GM21786 (cell line): ENCODE measurements around the gene BLACAT1.
"Not testable (repeated sequence)": the region's sequence is repeated elsewhere in the genome, so short reads cannot be mapped to it uniquely, and the experiment has no call there.

Source experiments
- ATAC-seq: cut with Tn5 transposase; IDR thresholded peaks from one replicate; pipeline ENCODE4 v1.9.1; 2021; ENCODE audit not compliant: unreplicated experiment

BLACAT1 gene

DNA sequence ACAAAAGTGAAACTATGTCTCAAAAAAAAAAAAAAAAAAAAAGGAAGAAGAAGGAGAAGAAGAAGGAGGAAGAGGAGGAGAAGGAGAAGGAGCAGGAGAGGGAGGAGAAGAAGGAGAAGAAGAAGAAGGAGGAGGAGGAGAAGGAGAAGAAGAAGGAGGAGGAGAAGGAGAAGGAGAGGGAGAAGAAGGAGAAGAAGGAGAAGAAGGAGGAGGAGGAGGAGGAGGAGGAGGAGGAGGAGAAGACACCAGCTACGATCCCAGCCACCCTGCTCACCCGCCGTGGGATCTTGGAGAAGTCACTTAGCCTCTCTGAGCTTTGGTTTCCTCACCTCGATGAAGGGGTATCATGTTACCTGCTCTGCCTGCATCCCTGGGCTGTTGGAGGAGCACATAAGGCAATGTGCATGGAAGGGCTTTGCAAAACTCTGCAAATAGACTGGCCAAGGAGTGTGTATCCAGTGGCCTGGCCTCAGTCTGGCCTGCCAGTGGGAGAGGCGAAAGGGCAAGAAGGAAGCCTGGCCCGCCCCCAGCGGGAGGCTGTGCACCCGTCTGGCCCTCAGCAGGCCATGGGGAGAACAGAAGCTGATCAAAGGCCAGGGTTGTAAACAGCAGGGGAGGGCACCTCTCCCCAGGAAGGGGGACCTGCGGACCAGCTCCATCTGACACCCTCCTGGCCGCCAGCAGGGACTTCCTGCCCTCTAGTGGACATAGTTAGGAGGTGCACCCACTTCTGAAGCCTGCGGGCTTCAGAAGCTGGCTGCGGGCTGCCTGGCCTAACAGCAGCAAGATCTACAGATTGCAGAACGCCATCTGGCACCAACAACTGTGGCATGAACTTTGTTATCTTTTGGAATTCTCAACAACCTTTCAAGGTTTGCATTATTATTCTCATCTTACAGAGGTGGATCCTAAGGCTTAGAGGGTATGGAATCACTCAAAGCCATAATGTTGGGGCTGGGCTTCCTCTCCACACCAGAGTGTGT lies 29.4 kb upstream of the BLACAT1 start:
- no peak for ATAC-seq

DNA sequence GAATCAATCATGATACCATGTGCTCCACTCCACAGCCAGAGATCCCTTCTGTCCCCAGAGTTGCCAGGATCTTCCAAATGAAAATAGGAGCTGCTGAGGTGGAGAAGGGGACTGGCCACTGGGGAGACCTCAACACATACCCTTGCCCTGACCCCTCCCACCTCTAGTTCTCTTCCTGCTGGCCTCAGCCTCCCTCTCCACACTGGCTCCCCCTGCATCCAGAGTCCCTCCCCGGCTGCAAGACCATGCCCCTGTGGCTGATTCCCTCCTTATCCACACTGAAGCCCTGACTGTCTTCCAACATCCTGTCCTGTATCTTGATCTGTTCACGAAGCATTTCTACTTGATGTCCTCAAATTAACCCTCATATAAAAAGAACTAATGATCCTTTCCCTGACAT lies 27.5 kb upstream of the BLACAT1 start:
- ATAC-seq = no peak

DNA sequence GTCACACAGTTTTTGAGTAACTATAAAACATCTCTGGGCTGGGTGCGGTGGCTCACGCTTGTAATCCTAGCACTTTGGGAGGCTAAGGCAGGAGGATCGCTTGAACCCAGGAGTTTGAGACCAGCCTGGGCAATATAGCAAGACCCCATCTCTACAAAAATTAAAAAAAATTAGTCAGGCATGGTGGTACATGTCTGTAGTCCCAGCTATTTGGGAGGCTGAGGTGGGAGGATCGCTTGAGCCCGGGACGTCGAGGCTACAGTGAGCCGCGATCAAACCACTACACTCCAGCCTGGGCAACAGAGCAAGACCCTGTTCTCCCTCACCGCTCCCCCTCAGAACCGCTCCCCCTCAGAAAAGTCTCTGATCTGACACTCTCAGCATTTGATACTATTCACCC lies 26.7 kb upstream of the BLACAT1 start:
- ATAC-seq = not testable (repeated sequence)

DNA sequence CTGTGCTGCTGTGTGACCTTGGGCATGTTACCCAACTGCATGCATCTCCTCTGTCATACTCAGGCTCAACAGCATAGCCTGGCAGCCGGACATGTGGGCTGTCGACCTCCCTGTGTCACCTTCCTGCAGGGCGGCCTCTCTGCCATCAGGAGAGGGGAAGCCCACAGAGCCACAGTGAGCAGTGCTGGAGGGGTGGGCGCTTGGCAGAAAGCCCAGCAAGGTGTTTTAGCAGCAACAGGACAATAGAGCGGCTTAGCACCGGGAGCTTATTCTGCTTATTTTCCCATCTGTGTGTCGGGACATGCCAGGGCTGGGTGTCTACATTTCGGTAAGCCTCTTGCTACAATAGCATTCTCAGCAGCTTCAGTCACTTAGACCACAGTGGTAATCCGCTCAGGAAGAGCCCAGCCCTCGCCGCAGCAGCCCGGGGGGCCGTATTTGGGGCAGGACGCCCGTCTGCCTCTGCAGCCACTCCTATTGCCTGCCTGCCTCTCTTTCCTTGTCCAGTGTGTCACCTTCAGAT lies 25.8 kb upstream of the BLACAT1 start:
- no peak for ATAC-seq

DNA sequence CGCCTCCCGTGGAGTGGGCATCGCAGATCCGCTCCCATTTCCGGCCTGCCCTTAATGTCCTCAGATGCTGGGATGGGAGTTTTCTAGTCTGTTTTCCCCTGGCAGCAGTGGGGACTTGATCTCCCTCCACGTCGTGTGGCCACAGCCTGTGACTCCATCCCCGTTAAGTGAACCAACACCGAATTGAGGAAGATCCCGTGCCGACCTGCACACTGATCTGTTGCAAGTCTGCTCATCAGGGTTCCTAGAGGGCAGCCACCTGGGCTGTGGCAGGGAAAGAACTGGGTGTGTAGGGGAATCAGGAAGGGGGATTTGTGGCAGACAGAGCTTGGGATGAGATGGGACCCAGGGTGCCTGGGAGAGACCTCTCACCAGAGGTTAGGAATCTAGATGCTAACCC lies 25.4 kb upstream of the BLACAT1 start:
- ATAC-seq = peak; percentile 14

DNA sequence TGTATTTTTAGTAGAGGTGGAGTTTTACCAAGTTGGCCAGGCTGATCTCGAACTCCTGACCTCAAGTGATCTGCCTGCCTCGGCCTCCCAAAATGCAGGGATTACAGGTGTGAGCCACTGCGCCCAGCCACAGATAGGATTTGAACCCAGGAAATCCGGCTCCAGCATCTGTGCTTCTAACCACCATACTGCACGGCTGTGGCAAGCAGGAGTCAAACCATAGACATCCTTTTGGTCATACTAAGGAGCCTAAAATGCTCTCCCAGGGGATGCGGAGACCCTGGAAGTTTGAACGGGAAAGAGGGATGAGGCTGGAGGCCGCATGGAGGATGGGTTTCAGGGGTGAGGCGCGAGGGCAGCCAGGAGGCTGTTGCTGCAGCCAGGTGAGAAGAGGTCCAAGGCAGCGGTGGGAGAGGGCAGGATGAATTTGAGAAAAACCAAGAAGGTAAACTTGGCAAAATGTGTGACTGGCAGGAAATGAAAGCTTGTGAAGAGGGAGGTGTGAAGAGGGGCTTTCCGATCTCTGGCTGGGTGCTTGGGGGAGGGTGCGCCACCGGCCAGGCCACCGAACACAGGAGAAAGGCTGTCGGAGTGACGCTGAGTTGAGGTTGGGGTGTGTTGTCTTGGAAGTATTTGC lies 24.6 kb upstream of the BLACAT1 start:
- ATAC-seq = peak; percentile 53

DNA sequence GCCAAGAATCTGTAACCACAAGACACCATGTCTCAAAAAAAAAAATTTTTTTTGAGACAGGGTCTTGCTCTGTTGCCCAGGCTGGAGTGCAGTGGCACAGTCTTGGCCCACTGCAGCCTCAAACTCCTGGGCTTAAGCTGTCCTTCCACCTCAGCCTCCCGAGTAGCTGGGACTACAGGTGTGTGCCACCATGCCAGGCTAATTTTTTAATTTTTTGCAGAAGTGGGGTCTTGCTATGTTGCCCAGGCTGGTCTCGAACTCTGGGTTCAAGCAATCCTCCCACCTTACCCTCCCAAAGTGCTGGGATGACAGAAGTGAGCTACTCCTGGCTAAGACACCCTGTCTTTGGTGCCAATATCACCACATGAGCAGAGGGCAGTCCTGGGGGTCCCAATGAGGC lies 23.1 kb upstream of the BLACAT1 start:
- ATAC-seq = not testable (repeated sequence)

DNA sequence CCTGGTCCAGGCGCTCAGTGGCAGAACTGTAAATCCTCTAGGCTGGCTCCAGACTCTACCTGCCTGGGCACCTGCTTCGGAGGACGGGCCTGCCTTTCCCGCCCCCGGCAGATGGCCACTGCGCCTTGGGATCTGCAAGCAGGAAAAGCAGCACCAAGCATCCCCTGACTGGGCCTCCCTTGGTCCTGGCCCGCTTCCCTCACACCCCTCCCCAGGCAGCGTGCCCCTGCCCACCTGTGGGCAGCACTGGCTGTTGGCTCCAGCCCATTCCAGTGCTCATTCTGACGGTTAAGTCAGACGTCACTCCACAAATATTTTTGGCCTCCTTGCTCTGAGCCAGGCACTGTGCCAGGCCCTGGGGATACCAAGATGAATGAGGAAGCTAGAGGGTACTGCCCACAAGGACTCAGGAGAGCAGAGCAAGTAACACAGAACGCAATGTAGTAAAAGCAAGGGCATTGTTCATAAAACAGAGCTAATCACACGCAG lies 22.0 kb upstream of the BLACAT1 start:
- no peak for ATAC-seq

DNA sequence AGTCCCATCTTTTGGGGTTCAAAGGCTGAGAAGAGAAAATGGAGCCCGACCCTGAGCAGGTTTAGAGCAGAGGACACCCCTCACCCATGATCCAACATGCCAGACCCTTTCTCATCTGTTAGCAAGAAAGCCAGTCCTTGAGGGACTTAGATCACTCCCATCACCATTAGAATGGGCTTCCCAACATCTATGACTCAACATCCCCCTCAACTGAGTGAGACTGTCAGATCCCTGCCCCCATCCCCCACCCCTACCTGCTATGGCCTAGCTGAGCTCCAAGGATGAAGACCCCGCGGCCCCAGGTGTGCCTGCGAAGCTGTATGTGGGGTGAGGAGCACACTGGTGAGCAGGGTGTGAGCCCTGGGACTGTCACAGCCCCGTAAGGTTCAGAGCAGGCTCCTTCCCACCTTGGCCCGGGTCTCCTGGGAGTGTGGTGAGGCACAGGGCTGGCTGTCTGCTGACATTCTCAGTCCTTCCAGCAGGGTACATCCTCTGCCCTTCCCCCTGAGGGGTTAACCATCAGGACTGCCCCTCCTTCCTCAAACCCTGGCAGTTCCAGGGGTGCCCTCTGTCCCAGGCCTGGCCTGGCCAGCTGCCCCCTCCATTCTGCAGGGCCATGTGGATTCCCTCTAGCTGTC lies 21.4 kb upstream of the BLACAT1 start:
- no peak for ATAC-seq

DNA sequence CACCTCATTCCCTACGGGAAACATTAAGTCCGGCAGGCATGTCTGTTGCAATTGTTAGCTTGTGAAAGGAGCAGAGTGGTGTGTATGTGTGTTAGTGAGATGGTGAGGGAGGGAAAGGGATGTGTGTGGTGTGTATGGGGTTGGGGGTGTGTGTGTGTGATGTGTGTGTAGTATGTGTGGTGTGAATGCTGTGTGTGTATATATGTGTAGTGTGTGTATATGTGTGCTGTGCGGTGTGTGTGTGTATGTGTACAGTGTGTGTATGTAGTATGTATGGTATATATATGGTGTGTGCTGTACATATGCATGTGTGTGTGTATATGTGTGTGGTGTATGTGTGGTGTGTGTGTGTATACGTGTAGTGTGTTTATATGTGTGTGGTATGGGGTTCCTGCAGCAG lies 20.8 kb upstream of the BLACAT1 start:
- no peak for ATAC-seq

DNA sequence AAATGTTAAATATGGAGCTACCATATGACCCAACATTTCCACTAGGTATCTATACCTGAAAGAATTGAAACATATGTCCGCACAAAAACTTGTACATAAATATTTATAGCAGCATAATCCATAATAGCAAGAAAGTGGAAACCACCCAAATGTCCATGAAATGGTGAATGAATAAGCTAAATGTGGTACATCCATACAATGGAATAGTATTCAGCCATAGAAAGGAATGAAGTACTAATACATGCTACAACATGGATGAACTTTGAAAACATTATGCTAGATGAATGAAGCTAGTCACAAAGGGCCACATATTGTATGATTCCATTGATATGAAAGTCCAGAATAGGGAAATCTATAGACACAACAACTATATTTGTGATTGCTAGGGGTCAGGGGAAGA lies 20.0 kb upstream of the BLACAT1 start:
- no peak for ATAC-seq

DNA sequence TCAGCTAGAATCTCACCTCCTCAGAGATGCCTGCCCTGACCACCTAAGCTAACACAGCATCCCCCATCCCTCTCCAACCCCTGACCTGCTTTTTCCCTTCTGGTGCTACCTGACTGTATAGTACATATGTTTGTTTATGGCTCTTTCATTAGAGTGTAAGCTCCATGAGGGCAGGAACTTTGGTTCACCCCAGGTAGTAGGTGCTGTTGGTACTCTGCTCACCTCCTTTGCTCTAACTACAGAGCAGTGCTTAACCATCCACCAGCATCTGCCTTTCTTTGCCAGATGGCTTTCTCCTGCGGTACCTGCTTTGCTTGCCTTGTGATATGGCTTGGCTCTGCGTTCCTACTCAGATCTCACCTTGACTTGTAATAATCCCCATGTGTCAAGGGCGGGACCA lies 18.7 kb upstream of the BLACAT1 start:
- ATAC-seq = no peak

DNA sequence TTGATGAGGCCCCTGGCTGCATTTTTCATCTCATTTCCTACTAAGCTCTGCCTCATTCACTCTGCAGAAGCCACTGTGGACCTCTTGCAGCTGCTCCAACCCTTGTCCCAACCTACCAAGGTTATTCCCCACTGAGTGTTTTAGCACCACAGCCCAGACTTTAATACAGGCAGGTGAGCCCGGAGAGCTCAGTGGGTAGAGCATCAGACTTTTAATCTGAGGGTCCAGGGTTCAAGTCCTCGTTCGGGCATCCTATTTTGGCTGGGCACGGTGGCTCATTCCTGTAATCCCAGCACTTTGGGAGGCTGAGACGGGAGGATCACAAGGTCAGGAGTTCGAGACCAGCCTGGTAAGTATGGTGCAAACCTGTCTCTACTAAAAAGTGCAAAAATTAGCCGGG lies 18.1 kb upstream of the BLACAT1 start:
- no peak for ATAC-seq

DNA sequence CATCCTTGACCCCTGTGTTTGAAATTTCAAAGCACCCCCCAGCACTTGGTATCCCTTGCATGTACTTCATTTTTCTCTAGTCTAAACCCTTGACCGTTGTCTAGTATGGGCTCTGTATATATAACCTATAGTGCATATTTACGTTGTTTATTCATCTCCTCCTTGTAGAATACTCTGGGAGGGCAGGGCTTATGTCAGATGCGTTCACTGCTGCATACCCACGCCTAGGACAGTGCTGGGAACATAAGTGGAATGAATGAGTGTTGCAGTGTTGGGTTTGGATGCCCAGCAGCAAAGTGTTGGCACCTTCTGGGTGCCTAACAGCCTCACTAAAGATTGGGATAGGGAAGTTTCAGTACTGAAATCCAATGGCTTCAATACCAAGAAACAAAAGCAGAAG lies 17.6 kb upstream of the BLACAT1 start:
- no peak for ATAC-seq

DNA sequence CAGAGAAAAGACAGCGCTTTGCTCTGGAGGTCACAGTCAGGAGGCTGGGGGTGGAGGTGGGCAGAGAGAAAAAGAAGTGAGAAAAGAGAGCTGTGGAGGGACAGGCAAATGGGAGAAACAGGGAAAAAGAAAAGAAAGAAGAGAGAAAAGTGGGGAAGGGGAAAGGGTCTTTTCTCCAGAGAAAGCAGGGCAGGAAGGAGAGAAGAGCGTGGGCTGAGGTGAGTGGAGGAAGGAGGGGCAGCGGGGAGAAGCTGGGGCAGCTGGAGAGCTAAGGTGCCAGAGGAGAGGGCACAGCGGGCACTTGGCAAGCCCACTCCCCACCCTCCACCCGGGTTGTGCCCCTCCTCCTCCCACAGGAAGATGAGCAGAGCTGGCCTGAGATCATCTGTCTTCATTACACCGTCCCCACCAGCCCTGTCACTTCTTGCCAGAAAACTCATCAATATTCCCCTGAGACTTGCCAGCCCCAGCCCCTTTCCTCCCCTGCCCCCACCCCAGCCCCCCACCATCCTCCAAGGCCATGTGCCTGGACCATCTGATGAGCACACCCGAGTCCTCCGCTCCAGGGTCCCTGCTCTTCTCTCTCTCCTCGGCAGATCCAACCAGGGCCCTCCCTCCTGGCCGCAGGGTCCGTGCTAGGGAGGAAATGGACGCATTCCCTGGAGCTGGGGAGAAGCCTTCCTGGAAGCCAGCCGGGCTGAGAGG lies 17.0 kb upstream of the BLACAT1 start:
- ATAC-seq = no peak

DNA sequence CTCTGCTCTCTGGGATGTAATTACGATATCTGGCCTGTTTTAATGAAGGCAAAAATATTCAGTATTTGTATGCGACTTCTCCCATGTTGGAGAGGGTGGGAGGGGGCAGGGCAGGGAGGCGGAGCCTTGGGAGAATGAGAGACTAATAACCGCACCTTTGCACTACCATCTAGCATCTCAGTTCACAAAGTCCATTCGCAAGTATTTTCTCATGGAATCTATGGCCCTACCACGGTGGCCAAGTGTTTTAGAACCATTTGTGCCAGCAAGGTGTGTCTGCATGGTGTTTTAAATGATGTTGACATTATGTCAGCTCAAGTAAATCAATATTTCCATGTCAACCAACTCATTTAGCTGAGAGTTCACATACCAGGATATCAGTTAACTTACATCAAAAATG lies 14.3 kb upstream of the BLACAT1 start:
- no peak for ATAC-seq

DNA sequence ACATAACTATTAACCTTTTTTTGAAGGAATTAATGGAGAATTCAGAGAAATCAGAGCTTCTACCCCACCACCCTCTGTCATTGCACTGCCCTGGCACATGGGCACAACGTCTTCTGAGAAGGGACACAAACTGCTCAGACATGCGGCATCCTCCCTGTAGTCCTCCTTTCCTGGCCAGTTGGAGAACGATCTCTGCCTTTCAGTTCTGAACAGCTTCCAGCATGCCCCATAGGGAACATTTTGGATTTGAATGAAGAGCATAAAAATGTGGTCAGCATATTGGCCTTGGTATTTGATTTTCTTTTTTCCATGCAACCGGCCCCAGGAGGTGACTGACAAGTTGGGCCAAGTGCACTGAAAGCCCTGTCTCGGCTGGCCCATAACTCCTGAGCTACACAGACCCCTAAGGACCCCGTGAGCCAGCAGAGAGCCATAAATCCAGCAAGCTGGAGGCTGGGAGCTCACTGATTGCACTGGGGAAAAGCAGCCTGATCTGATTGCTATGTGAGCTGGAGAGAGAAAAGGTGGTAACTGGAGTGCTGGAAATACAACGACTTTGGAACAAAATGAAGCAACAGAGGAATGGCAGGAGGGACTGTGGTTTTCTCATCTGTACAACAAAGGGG lies 10.9 kb upstream of the BLACAT1 start:
- no peak for ATAC-seq

DNA sequence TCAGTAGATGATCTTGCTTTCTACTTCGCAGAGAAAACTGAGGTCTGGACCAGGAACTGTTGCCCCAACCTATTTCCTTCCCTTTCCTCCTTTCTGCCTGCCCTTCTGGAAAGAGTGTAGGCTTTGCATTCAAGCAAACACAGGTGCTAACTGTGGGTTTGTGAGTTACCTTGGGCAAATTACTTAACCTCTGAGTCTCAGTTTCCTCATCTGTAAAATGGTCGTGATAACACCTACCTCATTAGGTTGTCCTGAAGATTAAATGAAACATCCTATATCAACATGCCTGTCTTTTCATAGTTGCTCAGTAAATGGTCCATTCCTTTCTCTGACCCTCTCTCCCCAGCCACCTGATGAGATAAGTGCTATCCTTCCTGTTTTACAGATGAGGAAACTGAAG lies 9.5 kb upstream of the BLACAT1 start:
- no peak for ATAC-seq

DNA sequence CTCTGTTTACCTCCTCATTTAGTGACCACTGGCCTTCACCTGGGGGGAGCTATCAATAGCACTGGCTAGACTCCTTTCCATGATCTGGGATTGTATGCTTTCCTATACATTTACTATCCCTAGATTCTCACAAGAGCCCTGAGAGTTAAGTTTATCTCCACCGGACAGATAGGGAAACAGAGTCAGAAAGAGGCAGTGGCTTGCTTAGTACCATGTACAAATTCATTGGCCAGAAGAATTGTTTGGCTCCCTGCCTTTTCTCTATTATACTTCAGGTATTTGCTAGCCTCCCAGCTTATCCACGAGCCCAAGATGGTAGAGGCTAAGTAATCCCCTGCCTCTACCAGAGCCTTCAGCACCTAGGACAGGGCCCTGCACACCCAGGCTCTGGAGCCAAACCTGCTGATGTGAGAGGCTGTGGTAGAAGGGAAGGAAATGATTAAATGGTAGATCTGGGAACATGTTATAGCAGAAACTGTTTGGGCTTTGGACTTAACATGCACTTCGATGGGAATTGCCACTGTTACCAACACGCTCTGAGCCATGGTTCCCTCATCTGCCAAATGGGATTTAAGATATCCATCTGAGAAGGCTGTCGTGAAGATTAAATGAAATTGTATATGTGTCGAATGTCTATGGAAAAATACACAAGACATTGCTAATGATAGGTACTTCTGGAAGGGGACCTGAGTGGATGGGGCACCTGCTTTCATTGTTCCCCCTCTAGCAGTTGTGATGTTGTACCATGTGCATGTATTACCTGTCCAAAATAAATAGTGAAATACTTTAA lies 3.1 kb upstream of the BLACAT1 start:
- no peak for ATAC-seq
